A204.1 (cell line): ENCODE data around the gene PRSS33.

Source experiments
- FAIRE-seq: peaks from 2 replicates; lab custom pipeline; 2012; peaks lifted over from hg19 to GRCh38; lab: Jason Lieb, UNC

PRSS33 gene

GRCh38 chr16:2798723-2799204, 11.4 kb upstream of the PRSS33 start:
- FAIRE-seq: no peak

DNA sequence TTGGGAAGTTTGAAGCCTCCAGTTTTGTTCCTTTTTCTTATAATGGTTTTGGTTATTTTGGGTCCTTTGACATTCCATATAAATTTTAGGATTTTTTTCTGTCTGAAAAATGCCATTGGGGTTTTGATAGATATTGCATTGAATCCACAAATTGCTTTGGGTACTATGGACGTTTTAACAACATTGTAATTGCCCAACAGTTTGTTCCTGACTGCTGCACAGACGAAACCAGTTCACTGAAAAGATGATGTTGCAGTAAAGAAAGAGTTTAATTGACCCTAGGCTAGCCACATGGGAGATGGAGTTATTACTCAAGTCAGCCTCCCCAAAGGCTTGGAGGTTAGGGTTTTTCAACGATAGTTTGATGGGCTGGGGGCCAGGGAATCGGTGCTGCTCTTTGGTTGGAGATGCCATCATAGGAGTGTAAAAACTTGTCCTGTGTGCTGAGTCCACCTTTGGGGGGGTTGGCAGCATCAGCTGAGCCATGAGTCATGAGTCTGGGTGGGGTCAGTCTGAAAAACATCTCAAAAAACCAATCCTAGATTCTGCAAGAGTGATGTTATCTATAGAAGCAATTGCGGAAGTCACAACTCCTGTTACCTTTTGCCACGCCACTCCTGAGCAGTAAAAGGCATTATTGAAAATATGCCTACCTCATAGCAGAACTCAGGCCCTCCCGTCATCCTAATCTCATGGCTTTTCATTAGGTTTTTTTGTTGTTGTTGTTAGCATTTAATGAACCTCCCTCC, 8.2 kb upstream of the PRSS33 start:
- FAIRE-seq: no peak

- FAIRE-seq: no peak
Measured at GRCh38 chr16:2792940-2793339, 5.6 kb upstream of the PRSS33 start.

DNA sequence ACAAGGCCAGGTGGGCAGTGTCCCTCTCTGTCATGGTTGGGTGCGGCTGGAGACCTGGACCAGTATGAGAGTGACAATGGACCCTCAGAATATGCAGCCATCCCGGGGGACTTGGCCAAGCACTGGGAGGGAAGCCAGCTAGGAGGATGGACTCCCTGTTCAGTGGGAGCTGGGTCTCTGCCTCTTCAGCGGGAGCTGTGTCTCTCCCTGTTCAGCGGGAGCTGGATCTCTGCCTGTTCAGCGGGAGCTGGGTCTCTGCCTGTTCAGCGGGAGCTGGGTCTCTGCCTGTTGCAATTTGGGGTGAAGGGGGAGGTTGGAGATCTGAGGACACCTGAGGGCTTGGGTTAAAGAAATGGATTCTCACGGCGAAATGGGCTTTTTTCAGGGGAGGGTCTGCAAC, 3.8 kb upstream of the PRSS33 start:
- FAIRE-seq: no peak

- no peak for FAIRE-seq
Measured at GRCh38 chr16:2790631-2791030, 3.3 kb upstream of the PRSS33 start.

GRCh38 chr16:2787961-2788360, 601 bp upstream of the PRSS33 start:
- no peak for FAIRE-seq

GRCh38 chr16:2786826-2787151, 571 bp downstream of the PRSS33 start:
- FAIRE-seq: no peak

DNA sequence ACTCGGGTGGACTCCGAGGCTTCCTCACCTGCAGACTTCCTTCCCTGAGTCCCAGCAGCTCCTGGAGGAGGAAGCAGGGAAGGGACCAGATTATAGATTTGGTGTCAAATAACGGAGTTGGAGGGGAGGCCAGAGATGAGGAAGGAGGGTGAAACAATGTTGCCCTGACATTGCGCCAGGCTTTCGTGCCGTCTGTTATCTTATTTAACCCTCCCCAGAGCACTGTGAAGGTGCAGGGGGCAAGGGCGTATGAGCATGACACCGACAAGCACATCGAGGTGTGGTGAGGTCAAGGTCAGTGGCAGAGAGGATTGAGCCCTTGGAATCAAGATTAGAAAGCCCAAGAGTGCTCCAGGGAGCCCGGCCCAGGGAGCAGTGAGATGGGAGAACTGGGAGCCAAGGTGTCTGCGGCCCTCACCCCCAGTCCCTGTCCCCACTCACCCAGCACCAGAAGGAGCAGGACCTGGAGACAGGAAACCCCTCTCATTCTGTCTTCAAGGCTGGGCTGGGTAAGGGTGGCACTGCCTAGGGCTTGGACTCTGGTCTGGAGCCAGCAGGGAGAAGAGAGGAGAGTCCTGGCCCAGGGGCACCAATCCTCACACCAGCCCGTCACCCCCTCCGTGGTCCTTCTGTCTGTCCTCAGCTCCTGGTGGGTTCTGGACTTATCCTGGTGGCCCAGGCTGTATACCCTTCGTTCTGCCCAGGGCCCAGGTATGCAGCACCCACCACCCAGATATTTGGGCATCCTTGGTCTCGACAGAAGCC, 1.1 kb downstream of the PRSS33 start:
- no peak for FAIRE-seq

DNA sequence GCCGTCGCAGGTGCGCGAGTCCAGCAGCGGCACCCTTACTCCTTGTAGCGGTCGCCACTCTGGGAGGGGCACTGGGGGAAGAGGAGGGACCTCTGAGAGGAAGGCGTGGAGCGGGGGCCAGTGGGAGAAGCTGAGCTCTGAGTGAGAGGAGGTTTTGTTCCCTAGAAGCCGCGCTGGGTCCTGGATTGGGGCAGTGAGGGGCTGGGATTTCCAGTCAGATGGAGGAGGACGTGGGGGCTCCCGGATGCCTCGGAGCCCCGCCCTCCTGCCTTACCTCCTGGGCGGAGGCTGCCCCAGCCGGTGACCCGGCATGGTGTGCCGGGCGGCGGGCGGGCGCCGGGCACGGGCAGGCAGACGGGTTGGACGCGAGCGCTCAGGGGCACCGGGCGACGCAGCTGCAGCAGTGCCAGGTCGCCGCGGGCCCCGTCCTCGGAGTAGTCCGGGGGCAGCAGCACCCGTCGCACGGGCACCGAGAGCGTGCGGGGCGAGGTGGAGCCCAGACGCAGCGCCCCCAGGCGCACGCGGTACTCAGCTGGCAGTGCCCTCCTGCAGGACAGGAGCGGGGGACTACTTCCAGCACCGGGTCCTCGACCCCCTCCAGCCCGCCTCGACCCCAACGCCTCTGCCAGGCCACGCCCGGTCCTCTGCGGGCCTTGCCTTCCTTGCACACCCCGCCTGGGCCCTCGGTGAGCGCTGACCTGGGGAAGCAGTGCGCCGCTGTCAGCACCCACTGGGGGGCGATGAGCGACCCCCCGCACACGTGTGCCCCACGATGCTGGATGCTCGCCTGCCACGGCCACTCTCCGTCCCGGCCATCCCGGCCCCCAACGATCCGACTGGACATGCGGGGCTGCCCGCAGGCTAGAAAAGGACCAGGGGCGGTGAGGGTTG, 2.0 kb downstream of the PRSS33 start:
- no peak for FAIRE-seq

- FAIRE-seq: no peak
Measured at GRCh38 chr16:2784358-2785100, 2.8 kb downstream of the PRSS33 start.

DNA sequence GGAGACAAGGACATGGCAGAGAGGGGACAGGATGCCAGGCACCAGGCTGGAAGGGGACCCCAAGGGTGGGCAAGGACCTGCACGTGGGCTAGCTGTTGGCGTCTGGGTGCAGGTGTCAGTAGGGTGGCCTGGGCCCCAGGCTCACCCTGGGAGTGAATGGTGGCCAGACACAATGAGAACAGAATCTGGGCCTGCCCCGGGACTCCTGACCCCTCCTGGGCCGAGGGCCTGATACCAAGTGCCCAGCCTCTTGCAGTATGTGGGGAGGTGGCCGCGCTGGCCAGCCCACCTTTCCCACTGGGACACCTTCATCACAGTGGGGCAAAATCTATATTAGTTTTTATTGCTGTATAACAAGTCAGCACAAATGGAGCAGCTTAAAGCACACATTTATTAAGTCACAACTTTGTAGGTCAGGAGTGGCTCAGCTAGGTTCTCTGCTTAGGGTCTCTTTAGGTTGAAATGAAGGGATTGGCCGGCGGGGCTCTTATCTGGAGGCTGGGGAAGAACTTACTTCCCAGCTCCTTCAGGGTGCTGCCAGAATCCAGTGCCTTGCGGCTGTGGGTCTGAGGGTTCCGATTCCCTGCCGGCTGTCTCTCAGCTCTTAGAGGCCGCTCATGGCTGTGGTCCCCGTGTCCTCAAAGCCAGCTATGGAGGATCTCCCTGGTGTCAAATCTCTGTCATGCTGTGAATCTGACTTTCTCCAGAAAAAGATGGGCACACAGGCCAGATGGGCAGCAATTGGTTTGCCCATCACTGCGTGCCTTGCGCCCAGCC, 3.6 kb downstream of the PRSS33 start:
- FAIRE-seq: no peak

DNA sequence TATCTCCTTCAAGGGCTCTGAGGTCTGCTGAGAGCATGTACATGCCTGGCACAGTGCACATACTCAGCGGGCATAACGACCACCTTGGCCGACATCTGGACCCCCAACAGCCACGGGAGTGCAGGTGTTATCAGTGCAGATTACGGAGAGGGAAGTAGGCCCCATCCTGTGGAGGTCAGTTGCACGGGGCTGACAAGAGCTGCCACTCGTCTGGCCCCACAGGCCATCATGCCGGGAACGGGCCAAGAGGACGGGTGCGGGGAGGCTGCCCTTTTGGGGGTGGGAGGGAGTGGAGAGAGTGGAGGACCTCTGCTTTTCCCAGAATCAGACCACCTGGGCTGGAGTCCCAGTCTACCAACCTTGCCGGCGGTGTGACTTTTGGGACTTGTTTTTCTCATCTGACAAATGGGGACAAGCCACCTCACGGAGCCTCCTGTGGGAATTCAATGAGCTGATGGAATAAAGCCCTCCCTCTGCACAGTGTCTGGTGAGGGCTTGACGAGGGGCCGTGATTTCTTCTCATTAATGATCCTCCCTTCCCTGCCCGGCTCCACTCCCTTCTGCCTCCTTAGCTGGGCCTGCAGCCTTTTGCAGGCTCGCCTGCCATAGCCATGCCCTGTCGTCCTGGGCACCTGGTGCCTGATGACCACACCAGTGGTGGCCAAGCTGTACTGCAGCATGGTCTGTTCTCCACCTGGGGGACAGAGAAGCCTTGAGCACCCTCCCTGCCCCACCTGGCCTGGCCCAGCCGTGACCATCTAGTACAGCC, 4.6 kb downstream of the PRSS33 start:
- FAIRE-seq: no peak

DNA sequence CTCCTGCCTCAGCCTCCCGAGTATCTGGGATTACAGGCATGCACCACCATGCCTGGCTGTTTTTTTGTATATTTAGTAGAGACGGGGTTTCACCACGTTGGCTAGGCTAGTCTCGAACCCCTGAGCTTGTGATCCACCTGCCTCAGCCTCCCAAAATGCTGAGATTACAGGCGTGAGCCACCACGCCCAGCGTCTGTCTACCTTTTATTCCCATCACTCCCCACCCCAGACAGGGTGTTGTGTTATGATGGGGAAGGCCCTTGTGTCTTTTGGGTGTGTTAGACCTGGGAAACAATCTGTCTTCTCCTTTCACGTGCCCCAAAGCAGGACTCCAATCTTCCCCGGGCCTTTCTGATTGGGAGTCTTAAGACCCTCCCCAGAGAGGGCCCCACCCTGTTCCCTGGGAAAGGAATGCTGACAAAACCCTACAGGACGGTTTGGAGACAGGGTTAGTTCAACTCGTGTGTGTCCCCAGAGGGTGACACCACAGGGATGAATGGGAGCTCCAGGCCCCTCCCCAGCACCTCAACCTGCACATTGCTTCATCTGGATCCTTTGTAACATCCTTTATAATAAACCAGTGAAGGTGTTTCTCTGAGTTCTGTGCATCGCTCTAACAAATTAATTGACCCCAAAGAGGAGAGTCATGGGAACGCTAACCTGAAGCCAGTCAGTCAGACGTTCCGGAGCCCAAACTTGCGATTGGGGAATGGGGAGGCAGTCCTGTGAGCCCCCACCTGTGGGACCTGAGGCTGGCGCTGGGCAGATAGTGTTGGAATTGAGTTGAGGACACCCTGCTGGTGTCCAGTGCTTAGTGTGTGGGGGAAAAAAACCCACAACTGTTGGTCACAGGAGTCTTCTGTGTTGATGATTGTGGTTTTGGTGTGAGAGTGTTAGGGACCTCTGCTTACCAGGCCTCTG, 7.1 kb downstream of the PRSS33 start:
- no peak for FAIRE-seq

DNA sequence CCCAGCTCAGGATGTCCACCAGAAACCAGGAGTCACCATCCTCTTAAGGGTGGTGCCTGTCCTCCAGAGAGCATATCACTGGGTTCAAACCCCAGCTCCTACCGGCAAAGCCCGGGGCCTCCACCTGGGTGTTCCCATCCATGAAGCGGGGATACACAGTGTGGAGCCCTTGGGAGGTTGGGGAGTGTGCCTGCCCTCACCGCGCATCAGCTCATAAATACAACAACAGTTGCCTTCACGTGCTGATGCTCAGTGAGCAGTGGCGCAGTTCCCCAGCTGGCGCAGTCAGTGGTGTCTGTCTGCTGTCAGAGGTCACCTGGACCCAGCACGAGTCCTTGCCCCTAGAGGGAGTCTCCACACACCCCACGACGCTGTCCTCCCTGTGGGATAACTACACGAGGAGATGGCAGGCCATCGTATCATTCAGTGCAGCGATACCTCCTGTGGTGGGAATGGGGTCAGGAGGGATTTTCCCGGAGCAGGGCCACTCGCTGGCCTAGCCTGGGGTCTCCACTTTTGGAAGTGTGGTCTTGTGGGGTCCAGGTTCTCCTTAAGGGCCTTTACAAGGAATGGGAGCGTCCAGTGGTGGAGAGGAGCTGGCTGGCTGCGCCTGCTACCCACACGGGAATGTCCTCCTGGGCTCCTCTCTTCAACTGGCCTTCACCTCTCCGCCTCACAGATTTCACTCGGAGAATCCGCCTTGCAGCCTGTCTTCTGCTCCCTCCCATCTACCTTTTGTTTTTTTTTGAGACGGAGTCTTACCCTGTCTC, 8.0 kb downstream of the PRSS33 start:
- FAIRE-seq: no peak

- no peak for FAIRE-seq
Measured at GRCh38 chr16:2778630-2778958, 8.8 kb downstream of the PRSS33 start.

DNA sequence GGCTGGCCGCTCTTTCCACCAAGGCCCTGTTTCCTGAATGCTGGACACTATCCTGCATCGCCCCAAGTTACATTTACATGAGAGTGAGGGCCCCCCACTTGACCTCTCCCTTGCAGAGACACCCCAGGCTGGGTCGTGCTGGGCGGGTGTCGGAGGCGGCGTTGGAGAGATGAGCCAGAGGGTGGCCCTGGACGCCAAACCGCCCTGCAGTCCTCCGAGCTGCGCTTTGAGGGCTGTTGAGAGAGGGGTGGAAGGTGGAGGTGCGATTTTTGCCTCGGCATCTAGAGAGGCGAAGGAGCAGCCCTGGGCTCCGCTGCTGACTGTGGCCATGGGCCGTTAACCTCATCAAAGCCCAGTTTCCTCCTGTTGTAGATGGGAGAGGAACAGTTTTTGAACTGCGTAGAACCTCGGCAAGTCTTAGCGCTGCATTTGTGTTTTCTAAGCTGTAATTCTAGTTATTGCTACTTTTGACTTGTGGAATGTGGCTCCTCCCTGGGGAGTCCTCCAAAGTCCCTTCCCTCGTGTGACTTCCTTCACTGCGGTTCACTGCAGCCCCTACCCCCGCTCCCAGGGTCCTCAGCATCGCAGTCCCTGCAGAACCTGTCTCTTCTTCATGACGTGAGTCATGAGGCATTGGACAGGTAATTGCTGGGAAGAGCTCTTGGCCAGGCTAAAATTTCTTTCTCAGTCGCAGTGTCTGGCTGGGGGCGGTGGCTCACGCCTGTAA, 9.3 kb downstream of the PRSS33 start:
- FAIRE-seq: no peak

GRCh38 chr16:2777231-2777902, 10.0 kb downstream of the PRSS33 start, which contains the start of gene ELOB:
ELOB (minus strand) TSS chr16:2777280; CDS start chr16:2777239, 41 bp downstream.
- no peak for FAIRE-seq
